22Rv1 (cell line): ENCODE data around the gene ASCC1.
"Not testable (repeated sequence)": the region's sequence is repeated elsewhere in the genome, so short reads cannot be mapped to it uniquely, and the experiment has no call there.

ENCODE experiments used
- H3K27ac ChIP-seq: fragments of 450-650 bp; 2 replicates; pipeline ENCODE4 v1.5.1; 2017
- CTCF ChIP-seq: fragments of 450-650 bp; IDR thresholded peaks from 2 replicates; pipeline ENCODE4 v1.5.1; 2017; ENCODE audit warnings: mild to moderate bottlenecking
- ZFX ChIP-seq: fragments of 450-650 bp; IDR thresholded peaks from 2 replicates; pipeline ENCODE4 v1.6.1; 2017; ENCODE audit warnings: antibody characterized with exemption, borderline replicate concordance

ASCC1 gene

DNA sequence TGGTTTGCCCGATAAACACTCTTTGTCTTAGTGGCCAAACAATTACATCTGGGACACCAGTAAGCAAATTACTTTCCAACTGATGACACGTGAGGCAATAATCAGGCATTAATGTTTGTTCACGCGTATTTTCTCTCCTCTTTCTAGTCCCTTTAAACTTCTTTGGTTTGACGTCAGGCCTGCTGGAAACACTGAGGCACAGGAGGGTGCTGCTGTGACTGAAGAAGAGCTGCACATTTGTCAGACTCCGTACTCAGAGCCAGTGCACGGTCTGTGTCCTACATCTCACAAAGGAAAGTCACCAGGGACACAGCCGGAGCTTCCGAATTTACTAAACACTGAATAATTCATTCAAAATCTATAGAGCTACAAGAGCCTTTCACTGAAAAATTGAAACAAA is 57.9 kb downstream of the ASCC1 start:
- TF ChIP-seq CTCF = no peak
- no peak for TF ChIP-seq ZFX
- no peak overlapping the region for H3K27ac ChIP-seq

GRCh38 chr10:72156223-72156622 is 59.9 kb downstream of the ASCC1 start:
- no peak overlapping the region for H3K27ac ChIP-seq
- no peak for TF ChIP-seq CTCF
- TF ChIP-seq ZFX = no peak

- H3K27ac ChIP-seq = no peak overlapping the region
- TF ChIP-seq ZFX = no peak
- TF ChIP-seq CTCF = no peak
Observed at GRCh38 chr10:72152286-72152685, 63.8 kb downstream of the ASCC1 start.

- not testable (repeated sequence) for H3K27ac ChIP-seq
Observed at GRCh38 chr10:72150746-72151478, 65.2 kb downstream of the ASCC1 start.

GRCh38 chr10:72147324-72147584 is 68.8 kb downstream of the ASCC1 start:
- not testable (repeated sequence) for H3K27ac ChIP-seq

- H3K27ac ChIP-seq = no peak overlapping the region
- no peak for TF ChIP-seq ZFX
- no peak for TF ChIP-seq CTCF
Observed at GRCh38 chr10:72146559-72147323, 69.3 kb downstream of the ASCC1 start.

- H3K27ac ChIP-seq = no peak overlapping the region
- TF ChIP-seq ZFX (no peak), CTCF (no peak)
Observed at GRCh38 chr10:72146071-72146470, 70.0 kb downstream of the ASCC1 start.

GRCh38 chr10:72145657-72146056 is 70.4 kb downstream of the ASCC1 start:
- TF ChIP-seq CTCF = no peak
- TF ChIP-seq ZFX = no peak
- H3K27ac ChIP-seq = no peak overlapping the region
